H1 (cell line): ENCODE results near the gene TSHZ2. TPM values are rescaled to one million over a fixed set of nuclear protein-coding genes. Genes with fewer than 3 reads are reported as not detected.

Experiments
- EP300 ChIP-seq, 2 experiments: IDR thresholded peaks; 1 replicate in 1 of 2; 2 replicates in 1 of 2; pipeline ENCODE4 v1.6.1; 2011 to 2012; ENCODE audit warnings: low read depth in 2 of 2, low read length in 2 of 2, mild to moderate bottlenecking in 2 of 2, borderline replicate concordance in 1 of 2, inconsistent platforms in 1 of 2, moderate library complexity in 1 of 2
- GTF2F1 ChIP-seq: IDR thresholded peaks from 2 replicates; pipeline ENCODE4 v1.6.1; 2012; ENCODE audit warnings: low read depth, low read length, improper control_type of control experiment, borderline replicate concordance
- KDM4A ChIP-seq: IDR thresholded peaks from one replicate; pipeline ENCODE4 v1.7.1; 2012; ENCODE audit warnings: low read depth, mild to moderate bottlenecking, moderate library complexity, low read length, inconsistent platforms; ENCODE audit not compliant: severe bottlenecking
- KDM5A ChIP-seq: fragments of 200-600 bp; IDR thresholded peaks from 2 replicates; pipeline ENCODE4 v1.7.1; 2012; ENCODE audit warnings: mild to moderate bottlenecking, low read length, inconsistent platforms, mixed read lengths
- NRF1 ChIP-seq: IDR thresholded peaks from 2 replicates; pipeline ENCODE4 v1.6.1; 2011; ENCODE audit warnings: mild to moderate bottlenecking, low read depth, low read length, improper control_type of control experiment
- polyA plus RNA-seq, 7 experiments: library from polyadenylated mRNA; depleted of rRNA in 3 of 7; stranded (reverse) in 5 of 7; unstranded in 2 of 7; fragments of >200 nt in 5 of 7; fragments of 200-250 nt in 2 of 7; gene quantifications; 1 replicate in 5 of 7; 2 replicates in 1 of 7; 4 replicates in 1 of 7; pipeline versions ENCODE4 v1.2.1 to v1.2.3, GENCODE V29; 2011 to 2013; ENCODE audit warnings: missing spikeins in 2 of 7, mixed read lengths in 2 of 7
- total RNA-seq: library from RNA; stranded (reverse); fragmentation: NEBNext Ultra II Directional; extraction: Animal tissue kit (Norgen Biotek cat#: 25700); gene quantifications from 2 replicates; pipeline ENCODE4 v1.2.1, GENCODE V29; 2021

Gene TSHZ2
- total and polyA plus RNA-seq, 2 of the 8 experiments (the other 6 are each of a cell fraction or from before 2014, with no cell fraction given), result 0.14 to 0.30 TPM

- TF ChIP-seq EP300 (IDR thresholded peaks at IDR 0.05; ENCODE audit: borderline replicate concordance in 1 of 2, low read depth in 2 of 2, low read length in 2 of 2) (no peak), GTF2F1 (no peak), NRF1 (no peak), KDM5A (no peak), KDM4A (no peak)
Measured at GRCh38 chr20:53294804-53295203, 322.6 kb downstream of the TSHZ2 start (continued).
